ENCODE results near the gene SLC22A1.
"Not testable (repeated sequence)": the region's sequence is repeated elsewhere in the genome, so short reads cannot be mapped to it uniquely, and the experiment has no call there.

The SLC22A1 gene

DNA sequence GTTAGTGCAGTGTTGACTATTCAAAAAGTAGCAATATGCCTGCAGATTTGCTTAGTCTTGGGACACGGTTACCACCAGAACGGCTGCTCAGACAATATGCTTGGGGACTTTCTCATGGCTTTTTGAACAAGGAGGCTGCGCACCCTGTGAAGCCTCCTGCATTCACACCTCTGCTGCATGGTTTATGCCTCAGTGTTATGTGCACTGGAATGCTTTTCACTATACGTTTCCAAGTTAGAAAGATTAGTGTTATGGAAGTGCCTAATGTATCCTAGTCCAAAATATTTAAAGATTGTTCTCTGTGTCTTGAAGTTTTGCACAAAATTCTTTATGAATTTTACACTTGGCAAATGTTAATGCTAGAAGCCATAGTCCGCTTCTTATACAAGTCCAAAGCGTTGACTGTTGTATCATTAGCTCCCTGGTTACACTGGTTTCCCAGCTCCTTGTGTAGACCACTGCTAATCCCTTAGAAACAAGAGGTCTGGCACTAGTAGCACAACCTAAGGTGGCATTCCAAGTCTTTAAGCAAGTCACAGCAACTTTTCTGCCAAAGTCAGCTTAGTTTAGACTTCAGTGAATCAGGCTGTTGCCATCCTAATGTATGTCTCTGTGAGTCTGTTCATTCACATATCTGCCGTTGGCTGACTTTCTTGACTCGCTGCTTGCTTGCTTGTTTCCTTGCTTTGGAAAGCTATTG, 26.3 kb upstream of the SLC22A1 start:
- no peak for DNase-seq

DNA sequence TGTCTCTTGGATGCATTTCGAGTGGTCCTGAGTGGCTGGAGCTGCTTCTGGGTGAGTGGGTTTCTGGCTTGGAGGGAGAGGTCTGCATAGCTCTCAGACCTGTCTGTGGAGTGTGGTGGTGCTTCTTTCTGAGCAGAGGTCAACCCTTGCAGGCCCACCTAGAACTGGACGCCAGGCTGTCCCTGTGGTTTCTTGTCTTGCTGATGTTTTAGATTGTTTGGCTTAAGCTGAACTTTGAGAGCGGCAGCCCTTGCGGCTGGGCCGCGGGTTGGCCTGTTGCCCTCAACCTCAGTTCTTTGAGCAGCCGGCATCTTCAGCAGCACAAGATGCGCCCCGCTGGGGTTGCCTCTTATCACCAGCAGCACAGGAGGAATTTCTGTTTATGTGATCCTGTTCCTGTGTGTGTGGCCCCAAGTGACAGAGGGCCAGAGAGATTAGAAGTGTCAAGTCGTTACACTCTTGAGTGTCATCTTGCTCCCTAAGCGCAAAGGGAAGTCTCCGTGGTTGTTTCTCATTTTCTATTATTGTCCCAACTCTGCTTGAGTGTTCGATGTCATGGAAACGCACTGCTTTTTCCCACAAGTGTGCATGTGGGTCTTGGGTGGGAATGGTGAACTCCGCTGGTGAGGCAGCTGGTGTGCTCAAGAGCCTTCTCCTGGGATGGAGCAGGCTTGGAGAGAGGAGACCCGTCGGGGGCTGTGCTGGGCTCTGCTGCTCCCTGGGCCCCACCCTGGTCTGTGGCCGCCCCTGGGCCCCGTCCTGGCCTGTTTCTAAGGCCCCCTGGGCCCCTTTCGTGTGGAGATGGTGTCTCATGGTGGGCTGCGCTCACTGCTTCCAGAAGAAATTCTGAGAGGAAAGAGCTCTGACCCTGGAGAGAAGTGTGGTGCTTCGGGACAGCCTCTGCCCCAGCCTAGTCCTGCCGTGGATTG, 20.1 kb upstream of the SLC22A1 start:
- no peak for DNase-seq

DNA sequence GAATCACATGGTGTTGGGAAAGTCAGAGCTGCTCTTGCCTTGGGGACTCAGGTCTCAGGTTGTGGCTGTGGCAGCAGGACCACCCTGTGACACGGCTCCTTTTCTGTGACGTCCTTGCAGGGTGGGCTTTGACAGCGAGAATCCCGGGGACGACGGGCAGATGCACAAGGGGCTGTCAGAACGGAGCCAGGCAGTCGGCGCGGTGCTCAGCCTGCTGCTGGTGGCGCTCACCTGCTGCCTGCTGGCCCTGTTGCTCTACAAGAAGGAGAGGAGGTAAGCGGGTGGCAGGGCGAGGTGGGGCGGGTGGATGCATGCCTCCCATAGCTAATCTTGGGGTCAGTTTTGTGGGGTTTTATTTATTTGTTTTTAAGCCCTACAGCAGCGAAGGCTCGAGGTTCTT, 19.2 kb upstream of the SLC22A1 start:
- DNase-seq: no peak

DNA sequence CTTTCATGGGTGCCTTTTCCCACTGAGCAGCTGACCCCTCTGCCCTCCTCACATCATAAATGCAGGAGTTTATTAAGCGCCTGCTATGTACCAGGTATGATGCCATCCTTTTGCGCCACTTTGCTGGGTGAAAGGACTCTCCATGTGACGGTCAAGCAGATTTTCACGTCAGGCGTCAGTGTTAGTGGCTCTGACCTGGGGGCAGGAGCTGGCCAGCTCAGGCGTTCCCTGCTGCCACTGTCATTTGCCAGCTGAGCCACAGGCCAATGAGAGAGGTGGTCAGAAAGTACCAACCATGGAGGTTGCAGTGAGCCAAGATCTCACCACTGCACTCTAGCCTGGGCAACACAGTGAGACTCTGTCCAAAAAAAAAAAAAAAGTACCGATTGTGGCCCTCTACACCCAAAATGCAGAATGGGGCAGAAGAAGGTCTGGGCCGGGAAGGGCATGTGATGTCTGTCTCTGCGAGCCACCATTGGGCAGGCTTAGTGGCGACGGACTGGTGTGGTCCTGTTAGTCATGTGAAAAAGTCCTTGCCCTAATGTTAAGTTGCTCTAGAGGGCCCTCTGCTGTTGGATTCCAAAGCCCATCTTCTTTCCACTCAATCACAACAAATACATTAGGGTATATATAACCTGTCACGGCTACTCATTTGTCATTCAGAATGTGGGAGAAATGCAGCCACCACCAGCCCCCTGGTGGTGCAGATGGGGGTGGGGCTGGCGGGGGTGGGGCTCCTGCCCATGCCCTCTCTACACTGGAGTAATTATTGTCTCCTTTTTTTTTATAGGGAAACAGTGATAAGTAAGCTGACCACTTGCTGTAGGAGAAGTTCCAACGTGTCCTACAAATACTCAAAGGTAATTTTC, 18.4 kb upstream of the SLC22A1 start:
- no peak for DNase-seq

DNA sequence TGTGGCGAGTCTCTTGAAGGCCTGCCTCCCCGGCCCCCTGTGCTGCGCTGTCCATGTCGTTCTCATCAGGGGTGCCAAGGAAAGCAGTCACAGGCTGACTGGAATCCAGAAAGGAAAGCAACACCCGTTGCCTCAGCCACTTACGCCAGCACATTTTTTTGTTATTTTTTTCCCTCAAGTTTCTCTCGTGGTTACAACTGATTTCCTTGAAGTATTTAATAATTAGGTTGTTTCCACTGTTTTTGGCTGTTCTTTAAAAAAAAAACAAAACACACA, 17.9 kb upstream of the SLC22A1 start:
- no peak for DNase-seq

DNA sequence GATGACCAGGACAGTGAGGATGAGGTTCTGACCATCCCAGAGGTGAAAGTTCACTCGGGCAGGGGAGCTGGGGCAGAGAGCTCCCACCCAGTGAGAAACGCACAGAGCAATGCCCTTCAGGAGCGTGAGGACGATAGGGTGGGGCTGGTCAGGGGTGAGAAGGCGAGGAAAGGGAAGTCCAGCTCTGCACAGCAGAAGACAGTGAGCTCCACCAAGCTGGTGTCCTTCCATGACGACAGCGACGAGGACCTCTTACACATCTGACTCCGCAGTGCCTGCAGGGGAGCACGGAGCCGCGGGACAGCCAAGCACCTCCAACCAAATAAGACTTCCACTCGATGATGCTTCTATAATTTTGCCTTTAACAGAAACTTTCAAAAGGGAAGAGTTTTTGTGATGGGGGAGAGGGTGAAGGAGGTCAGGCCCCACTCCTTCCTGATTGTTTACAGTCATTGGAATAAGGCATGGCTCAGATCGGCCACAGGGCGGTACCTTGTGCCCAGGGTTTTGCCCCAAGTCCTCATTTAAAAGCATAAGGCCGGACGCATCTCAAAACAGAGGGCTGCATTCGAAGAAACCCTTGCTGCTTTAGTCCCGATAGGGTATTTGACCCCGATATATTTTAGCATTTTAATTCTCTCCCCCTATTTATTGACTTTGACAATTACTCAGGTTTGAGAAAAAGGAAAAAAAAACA, 16.6 kb upstream of the SLC22A1 start:
- DNase-seq: no peak

DNA sequence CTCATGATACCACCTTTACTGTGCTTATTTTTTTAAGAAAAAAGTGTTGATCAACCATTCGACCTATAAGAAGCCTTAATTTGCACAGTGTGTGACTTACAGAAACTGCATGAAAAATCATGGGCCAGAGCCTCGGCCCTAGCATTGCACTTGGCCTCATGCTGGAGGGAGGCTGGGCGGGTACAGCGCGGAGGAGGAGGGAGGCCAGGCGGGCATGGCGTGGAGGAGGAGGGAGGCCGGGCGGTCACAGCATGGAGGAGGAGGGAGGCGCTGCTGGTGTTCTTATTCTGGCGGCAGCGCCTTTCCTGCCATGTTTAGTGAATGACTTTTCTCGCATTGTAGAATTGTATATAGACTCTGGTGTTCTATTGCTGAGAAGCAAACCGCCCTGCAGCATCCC, 15.6 kb upstream of the SLC22A1 start:
- no peak for DNase-seq

DNA sequence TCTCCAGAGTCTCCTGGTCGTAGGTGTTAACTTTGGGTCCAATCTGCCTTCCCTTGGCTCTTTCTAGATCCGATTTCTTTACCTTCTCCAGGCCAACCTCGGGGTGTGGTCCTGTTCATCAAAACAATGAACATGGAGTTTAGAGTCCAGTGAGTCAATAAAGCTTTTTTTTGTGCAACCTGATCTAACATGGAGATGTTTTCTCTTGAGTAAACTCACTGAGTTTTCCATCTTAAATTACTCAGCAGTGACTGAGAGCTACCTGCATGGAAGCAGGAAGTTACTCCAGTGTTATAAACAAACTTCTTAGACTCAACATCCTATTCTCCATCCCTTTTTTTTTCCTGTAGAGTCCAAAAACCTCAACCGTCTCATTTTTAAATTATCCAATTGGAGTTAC, 14.9 kb upstream of the SLC22A1 start:
- no peak for DNase-seq

DNA sequence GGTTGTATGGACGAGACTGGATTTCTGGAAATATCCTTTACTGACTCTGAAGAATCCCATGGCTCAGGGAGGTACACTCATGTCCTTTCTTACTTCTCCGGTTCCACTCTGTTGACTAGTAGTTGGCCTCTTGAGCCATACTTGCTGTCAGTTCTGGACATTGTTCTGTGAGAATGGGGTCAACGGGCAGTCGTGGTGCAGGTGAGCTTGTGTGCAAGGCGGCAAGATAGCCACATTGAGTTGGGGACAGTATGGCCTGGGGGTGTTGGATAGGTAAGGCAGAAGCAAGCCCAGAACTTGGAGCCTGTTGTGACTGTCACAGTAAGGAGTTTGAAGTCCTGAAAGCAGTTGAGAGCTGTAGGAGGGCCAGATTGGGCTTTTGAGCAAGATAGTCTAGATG, 13.5 kb upstream of the SLC22A1 start:
- DNase-seq: no peak

DNA sequence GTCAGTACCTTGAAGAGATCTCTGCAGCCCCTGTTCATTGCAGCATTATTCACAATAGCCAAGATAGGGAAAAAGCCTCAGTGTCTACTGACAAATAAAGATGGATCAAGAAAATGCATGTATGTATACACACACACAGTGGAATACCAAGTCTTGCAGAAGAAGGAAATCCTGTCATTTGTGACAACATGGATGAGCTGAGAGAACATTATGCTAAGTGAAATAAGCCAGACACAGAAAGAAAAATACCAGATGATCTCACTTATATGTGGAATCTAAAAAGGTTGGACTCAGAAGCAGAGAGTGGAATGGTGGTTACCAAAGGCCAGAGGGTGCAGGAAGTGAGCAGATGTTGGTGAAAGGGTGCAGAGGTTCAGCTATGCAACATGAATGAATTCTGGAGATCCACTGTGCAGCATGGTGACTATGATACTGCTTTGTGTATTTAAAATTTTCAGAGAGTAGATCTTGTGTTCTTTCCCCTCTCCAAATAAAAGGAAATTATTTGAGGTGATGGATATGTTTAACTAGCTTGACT, 11.0 kb upstream of the SLC22A1 start:
- no peak for DNase-seq

DNA sequence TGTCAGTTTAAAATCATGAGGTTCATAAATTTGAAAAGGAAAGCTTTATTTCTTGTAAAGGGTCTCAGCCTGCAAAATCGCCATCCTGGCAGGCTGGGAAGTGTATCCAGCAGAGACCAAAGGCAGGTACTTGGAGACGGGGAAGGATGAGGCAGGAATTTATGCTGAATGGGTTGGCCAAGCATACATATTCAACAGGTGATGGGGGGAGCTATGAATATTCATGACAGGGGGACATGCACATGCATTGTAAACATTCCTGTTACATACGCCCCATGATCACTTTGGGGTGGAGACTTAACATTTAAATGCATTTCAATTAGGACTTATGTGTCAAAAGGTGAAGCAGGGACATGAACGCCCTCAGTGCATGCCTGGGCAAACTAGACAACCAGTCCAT, 9.8 kb upstream of the SLC22A1 start:
- DNase-seq: no peak

DNA sequence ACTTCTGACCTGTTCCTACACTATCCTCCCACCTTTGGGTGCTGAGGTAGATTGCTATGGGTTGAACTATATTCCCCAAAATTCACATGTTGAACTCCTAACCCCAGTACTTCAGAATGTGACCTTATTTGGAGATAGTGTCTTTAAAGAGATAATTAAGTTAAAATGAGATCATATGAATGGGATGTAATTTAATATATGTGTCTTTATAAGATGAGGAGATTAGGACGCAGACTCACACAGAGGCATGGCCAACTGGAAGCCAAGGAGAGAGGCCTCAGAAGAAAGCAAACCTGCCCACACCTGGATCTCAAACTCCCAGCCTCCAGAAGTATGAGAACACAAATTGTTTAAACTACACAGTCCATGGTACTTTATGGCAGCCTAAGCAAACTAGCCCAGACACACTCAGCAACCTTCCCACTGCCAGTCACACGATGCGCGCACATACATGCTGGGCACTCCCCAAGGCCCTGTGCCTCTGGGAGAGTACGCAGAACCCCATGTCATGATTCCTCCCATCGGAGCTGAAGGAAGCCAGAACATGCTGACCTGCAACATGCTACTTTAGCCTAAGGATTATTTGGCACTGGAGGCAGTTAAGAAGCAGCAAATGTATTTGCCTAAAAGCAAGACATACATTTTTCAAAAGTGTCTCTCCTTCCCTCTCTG, 8.9 kb upstream of the SLC22A1 start:
- no peak for DNase-seq

DNA sequence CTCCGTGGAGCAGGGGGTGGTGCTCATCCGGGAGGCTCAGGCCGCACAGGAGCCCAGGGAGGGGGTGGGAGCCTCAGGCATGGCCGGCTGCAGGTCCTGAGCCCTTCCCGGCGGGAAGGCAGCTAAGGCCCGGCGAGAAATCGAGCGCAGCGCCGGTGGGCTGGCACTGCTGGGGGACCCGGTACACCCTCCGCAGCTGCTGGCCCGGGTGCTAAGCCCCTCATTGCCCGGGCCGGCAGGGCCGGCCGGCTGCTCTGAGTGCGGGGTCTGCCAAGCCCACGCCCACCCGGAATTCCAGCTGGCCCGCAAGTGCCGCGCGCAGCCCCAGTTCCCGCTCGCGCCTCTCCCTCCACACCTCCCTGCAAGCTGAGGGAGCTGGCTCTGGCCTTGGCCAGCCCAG, 7.1 kb upstream of the SLC22A1 start:
- not testable (repeated sequence) for DNase-seq

DNA sequence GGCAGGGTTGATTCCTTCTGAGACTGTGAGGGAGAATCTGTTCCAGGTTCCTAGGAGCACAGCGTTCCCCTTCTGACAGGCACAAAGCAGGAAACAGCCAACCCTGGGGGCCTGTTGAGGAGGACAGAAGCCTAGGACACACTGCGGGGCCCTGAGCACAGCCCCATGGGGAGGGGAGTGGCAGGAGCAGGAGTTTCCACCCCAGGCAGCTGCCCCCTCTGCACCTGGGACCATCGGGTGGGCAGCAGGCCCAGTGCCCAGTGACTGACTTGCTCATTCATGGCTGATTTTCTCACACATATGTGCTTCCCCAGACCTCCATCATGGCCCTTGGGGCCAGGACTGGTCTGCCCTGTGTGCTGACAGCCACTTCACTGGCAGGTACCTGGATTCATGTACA, 6.2 kb upstream of the SLC22A1 start:
- no peak for DNase-seq

DNA sequence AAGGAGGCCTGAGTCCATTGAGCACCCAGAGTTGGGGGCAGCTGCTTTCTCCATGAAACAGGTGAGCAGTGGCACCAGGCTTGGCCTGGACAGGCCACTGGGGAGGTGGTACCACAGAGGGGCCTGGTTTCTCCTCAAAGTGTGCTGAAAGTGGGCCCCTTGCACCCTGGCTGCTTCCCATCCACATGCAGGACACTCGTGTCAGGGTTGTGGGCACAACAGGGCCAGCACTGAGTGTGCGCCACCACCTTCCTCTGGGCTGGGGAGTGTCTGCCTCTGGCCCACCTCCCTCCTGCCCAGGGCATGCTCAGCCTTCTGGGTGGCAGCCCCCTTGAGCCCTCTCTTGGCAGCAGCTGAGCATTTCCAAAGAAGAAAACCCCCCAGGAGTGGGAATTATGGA, 5.2 kb upstream of the SLC22A1 start:
- DNase-seq: no peak

DNA sequence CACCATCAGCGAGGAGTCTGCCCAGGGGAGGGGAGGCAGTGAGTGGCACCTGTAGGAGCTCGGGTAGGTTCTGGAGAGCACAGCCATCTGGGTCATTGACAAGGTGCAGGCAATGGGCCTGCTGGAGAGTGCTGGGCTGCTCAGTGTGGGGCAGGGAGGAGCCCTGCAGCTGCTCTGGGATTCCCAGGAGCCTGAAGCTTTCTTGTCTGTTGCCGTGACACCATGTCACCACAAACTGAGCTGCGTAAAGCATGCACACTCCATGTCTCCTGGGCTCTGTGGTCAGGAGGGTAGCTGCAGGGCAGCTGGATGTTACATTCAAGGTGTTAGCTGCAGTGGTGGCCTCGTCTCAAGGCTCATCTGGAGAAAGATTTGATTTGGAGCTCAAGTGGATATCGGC, 4.5 kb upstream of the SLC22A1 start:
- DNase-seq: no peak

DNA sequence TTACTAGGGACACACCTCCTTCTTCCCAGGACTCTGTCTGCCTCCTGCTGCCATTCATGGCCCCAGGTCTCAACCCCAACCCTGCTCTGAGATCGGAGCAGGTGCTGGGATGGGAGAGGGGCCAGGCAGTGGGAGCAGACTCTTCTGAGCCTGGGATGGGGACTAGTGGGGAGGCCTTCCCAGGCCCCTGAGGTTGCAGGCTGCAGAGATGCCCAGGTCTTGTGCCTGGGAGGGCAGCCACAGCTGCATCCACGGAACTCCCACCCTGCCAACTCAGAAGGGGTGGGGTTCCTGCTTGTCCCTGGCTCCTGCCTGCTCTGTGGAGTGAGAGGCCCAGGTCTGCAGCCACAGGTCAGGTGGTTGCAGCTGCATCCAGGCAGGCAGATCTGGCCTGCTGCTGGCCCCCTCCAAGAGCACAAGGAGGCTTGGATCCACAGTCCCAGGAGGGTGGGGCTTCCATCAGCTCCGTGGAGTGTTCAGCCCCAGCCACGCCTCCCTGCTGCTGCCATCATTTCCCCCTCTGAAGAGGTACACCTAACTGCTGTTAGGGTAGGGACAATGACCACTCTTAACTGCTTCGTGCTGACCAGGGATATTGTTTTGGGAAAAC, 2.9 kb upstream of the SLC22A1 start:
- DNase-seq: no peak

DNA sequence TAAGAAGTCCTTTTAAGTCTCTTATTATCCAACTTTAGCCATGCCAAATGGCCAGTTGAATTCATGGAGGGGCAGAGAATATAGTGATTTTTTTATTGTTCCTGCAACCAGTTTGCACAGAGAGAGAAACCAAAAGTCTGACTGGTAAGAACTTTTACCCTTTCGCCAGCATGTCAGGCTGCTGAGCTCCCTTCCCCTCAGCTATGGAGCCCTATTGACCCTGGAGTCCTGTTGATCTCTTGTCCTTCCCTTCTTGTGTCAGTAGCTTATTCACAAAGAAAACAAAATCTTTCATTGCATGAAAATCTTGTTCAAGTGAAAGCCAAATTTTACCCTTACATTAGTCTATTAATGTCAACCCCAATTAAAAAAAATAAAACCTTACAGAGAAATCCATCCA, 1.5 kb upstream of the SLC22A1 start:
- no peak for DNase-seq

DNA sequence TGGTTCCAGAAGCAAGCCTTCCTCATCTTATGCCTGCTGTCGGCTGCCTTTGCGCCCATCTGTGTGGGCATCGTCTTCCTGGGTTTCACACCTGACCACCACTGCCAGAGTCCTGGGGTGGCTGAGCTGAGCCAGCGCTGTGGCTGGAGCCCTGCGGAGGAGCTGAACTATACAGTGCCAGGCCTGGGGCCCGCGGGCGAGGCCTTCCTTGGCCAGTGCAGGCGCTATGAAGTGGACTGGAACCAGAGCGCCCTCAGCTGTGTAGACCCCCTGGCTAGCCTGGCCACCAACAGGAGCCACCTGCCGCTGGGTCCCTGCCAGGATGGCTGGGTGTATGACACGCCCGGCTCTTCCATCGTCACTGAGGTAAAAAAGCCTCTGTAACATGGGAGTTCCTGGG, 366 bp downstream of the SLC22A1 start:
- no peak for DNase-seq

DNA sequence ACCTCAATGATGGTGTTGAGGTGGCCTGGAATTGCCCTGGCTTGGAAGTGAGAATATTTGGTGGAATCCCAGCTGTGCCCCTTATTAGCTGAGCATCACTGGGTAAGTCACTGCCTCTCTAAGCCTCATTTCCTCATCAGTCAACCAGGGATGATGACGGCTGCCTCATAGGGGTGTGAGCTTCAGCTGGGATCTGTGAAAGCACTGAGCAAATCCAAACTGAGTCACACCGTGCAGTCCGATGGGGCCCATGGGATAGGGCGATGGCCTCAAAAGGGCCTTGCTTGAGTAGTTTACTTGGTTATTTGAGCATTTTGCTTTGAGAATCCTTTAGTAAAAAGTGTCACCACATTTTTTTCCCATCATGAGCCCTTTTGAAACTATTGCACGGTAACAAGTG, 1.1 kb downstream of the SLC22A1 start:
- no peak for DNase-seq

DNA sequence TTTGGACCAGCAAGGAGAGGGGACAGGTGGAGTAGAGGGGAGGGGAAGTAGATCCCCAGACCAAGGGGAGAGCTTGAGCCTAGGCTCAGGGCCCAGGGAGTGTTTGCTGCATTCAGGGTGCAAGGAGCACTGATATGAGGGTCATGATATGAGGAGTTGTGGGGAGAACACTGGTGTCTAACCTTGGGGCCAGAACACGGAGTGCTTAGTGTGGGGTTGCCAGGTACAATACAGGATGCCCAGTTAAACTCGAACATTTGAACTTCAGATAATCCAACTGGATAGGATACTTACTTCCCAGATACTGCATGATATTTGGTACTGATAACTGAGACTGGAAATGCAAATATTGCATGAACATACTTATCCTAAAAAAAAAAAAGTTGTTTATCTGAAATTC, 2.4 kb downstream of the SLC22A1 start:
- no peak for DNase-seq

DNA sequence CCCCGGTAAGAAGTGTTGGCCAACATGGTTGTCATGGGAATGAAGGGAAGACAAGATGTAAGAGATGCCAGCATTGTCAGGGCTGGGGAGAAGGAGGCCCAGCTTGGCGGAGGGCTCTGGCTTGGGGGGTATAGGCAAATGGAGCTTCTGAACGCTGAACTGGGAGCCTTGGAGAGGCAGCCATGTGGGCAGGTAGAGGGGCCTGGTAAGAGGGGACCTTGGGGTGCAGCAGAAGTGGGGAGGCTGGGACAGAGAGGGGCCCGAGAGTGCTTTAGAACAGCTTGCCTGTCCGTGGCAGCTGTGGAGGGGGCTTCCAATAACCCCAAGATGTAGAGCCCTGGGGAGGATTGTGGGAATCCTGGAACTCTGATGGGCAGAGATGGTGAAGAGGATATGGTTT, 3.0 kb downstream of the SLC22A1 start:
- DNase-seq: no peak

Data from NCI-H2107 (cell line).